Fibroblast of skin of right quadriceps (primary cell): ENCODE data around the gene FIZ1.

Source experiments
- DNase-seq: peaks from one replicate; pipeline ENCODE4 v3.0.0-alpha.2; 2013

The FIZ1 gene

DNA sequence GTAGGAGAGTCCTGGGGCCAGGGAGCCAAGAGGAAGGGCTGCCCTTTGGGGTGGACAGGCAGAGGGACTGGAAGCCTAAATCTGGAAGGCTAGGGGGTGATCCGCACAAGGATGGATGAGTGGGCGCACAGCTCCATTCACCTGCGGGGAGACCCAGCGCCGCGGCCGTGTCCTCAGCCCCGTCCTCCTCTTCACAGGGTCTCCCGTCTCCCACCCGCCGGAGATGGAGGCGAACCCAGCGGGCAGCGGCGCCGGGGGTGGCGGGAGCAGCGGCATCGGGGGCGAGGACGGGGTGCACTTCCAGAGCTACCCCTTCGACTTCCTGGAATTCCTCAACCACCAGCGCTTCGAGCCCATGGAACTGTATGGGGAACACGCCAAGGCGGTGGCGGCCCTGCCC is 14.1 kb upstream of the FIZ1 start:
- no peak for DNase-seq

DNA sequence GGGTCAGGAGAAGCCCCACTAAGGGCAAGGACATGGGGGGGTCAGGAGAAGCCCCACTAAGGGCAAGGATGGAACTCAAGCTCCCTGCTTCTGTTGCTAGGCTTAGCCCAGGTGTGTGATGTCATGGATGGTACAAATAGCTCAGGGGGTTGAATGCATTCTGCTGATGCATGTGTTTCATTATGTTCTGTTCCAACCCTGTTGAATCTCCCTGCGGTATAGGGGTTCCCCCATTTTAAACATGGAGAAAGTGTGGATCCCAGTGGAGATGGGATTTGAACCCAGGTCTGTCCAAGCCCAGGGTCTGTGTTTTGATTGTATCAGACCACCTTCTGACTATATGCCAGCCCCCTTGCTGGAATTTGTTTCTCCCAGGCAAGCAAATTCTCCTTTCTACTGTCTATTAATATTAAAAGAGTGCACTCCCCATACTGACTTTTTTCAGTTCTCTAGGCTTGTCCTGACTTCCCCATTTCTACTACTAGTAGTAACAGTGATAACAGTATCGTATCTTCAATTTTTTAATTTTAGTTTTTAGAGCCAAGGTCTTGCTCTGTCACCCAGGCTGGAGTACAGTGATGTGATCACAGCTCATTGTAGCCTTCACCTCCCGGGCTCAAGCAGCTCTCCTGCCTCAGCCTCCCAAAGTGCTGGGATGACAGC is 12.8 kb upstream of the FIZ1 start:
- no peak for DNase-seq

DNA sequence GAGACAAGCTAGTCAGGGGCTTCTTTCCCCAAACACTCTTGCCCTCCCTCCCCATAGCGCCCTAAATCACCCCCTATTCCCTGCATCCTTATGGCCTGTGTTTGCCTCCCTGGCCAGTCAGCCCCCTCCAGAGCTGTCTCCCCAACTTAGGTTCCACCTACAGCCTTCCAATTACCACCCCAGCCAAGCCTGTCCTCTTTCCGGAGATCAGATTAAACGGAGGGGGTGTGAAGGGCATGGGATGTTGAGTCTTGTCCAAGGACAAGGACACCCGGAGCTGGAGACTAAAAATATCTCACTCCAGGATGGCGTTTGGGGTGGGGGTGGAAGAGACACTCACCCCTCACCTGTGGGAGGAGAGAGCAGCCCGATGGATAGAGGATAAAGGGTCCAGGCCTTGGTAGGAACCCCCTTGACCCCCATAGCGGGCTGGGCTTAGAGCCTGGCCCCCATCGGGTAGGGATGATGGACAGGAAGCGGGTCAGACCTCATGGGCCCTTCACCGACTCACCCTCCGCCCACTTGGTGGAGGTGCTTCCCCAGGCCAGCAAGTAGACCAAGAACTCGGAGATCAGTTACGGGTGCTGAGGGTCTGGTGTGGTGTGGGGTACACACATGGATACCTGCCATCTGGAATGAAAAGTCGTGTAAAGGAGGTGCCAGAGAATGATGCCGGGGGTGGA is 12.1 kb upstream of the FIZ1 start:
- DNase-seq, result no peak

DNA sequence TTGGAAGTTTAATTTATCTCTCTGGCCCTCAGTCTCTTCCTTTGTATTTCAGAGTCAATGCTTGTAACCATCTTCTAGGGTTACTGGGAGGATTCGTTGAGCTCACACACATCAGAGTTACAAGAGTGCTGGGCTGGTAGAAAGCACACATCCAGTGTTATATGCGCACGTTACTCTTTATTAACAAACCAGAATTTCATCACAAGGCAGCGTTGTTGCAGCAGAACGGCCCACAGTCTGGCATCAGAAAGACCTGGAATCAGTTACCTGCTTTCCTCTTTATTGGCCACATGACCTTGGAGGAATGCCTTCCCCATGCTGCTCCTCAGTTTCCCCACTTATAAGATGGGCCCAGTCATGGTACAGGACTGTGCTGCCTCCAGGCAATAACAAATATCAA is 10.0 kb upstream of the FIZ1 start:
- no peak for DNase-seq

DNA sequence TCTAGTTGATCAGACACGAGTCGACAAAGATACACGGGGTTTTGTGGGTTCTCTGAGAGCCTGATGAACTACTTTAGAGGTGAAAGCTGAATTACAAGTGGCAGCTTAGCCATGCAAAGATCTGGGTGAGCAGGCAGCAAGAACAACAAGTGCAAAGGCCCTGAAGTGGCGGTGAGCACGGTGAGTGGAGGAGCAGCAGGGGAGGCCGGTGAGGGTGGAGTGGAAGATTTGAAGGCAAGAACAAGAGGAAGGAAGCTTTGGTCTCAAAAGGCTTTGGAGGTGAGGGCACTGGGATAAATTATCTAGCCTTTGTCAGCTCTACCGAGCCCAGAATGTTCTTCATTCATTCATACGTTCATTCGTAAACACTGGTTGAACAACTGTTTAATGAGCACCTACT is 7.5 kb upstream of the FIZ1 start:
- DNase-seq, result no peak

DNA sequence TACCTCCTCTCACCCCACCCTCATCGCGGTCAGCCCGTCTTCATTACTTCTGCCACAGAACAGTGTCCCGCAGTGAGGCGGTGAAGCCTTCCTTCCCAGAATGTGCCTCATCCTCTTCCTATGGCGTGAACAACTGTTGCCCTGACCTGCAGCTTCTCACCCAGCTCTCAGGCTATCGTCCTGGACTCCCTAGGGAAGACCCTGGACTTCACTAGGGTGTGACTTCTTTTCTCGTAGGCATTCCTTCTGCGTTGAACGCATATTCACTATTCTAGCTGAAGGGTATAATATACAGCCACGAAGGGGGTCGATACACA is 7.1 kb upstream of the FIZ1 start:
- no peak for DNase-seq

DNA sequence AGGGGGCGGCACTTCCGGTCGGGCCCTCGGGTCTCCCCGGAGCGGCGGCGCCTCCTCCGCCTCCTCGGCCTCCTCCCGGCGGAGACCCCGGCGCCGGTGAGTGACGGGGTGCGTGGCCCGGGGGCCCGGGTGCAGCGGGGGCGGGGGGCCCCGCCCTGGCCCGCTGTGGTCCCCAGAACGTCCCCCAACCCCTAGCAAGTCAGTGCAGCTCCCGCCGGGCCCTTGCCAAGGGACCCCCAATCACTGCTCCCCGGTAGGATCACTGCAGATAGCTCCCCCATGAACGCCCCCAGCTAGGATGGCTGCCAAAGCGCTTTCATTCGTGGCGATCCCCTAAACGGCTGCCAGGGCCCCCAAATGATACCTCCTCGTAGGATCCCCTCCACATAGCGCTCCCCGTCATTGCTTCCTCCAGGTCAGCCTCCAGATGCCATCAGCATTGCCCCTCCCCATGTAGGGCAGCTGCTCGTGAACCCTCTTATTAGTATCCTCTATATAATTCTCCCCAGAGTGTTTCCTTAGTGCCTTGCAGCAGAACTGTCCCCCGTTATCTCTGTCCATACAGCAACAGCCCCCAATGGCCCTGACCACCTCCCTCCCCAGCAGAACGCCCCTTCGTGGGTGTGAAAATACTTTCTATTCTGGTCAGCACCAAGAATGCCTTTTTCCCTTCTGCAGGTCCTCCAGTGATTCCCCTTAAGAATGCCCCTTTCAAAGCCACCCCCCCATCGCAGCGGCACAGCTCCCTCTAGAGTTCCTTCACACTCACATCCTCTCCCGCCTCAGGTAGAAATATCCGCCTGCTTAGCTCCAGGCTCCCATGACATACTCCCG is 6.5 kb upstream of the FIZ1 start, which contains the start of gene ZNF865:
Gene ZNF865, plus strand, starts transcription at position 11 of the 834 bp plus-strand sequence. CDS start 7,972 bp downstream, outside the sequence.
- DNase-seq, result peak; percentile 83

DNA sequence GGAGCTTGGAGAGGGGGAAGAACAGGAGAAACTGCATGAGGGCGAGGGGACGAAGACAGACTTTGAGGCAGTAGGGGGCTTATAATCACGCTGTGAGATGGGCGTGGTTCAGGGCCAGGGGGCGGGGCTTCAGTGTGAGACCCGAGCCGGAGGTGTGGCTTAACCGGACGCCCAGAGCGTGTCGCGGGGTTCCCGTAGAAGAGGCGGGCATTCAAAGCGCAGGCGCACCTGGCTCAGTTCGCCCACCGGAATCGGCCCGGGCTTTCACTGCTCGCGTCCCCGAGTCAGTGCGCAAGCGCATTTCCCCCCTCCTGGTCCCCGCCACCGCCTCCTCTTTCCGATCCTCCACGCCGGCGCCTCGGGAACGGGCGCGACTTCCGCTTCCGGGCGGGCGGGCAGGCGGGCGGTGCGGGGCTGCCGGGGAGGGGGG is 5.9 kb upstream of the FIZ1 start:
- DNase-seq, result peak; percentile 98

DNA sequence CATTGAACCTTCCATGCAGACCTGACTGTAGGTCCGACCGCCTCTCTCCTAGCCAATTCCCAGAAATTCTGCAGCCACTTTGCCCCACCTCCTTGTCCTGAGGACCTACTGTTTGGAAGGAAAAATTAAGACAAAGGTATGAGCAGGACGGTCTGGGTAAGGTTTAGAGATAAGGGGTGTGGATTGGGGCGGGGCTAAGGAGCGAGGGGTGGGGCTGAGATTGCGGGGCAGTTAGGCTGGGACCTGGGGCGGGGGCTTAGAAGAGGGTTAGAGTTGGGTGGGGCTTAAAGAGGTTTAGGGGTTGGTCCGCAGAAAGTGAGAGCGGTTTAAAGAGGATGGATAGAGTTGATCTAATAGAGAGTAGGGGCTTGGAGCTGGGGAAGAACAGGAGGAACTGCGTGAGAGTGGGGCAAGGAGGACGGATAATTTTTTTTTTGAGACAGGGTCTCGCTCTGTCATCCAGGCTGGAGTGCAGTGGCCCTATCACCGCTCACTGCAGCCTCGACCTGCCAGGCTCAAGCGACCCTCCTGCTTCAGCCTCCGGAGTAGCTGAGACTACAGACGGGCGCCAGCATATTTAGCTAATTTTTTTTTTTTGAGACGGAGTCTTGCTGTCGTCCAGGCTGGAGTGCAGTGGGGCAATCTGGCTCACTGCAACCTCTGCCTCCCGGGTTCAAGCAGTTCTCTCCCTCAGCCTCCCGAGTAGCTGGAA is 4.4 kb upstream of the FIZ1 start:
- no peak for DNase-seq

DNA sequence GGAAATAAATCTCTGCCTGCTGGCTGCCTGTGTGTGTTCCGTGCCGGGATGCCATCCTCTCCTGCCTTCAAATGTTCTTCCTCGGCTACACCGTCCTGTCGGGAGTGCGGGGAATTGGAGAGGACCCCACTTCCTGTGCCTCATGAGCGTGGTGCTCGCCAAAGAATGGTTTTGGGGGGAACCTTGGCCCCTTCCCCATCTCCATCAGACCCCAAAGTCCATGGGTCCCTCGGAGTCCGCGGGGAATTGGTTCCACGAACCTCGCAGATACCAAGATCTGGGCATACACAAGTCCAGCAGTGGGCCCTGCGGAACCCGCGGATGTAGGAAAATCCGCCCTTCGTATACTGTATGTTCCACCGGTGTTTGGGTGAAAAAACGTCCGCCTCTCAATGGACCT is 3.8 kb upstream of the FIZ1 start:
- no peak for DNase-seq

DNA sequence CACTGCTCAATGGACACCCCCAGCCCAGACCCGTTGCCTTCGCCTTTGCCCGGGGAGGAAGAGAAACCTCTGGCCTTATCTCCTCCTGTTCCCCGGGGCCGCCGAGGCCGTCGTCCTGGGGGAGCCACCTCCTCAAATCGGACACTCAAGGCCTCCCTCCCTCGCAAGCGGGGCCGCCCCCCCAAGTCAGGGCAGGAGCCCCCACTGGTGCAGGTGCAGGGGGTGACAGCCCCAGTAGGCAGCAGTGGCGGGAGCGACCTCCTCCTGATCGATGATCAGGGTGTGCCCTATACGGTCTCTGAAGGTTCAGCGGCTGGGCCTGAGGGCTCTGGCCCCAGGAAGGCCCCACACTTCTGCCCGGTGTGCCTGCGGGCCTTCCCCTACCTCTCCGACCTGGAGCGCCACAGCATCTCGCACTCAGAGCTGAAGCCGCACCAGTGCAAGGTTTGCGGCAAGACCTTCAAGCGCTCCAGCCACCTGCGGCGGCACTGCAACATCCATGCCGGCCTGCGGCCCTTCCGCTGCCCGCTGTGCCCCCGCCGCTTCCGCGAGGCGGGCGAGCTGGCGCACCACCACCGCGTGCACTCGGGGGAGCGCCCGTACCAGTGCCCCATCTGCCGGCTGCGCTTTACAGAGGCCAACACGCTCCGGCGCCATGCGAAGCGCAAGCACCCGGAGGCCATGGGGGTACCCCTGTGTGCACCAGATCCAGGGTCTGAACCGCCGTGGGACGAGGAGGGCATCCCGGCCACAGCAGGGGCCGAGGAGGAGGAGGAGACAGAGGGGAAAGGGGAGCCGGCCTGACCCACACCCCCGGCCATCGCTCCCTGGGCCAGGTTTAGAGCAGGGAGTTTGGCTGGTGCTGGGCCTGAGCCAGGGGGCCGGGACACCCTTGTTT is 3.0 kb upstream of the FIZ1 start:
- no peak for DNase-seq

DNA sequence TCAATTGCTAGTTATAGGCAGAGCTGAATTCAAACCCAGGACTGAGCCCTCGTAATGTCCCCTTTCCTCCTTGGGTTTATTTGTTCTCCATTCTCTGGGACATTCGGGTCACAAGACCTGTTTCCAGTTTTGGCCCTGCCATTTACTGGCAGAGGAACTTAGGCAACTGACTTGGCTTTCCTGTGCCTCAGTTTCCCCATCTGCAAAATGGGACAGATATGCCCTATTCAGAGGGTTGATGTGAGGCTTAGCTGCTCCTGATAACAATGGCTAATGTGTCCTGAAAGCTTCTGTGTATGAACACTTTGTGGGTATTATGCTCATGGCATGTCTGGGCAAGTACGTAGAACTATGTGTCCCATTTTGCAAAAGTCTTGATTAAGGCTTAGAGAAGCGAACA is 1.8 kb upstream of the FIZ1 start:
- DNase-seq, result no peak

DNA sequence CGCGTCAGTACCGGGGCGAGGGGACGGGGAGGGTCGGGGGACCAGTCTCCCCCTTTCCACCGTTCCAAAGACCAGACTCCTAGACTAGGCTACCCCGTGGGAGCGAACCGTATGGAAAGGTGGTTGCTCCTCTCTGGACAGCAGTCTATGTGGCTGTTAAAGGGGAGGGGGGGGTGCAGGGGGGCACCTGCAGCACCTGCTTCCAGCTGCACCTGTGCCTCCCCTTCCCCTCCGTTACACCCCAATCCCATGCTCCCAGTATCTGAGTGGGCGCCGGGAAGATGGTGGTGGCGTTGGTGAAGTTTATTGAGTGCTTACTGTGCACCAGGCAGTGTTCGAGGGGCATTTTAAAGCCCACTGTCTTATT is 1.3 kb upstream of the FIZ1 start:
- no peak for DNase-seq

DNA sequence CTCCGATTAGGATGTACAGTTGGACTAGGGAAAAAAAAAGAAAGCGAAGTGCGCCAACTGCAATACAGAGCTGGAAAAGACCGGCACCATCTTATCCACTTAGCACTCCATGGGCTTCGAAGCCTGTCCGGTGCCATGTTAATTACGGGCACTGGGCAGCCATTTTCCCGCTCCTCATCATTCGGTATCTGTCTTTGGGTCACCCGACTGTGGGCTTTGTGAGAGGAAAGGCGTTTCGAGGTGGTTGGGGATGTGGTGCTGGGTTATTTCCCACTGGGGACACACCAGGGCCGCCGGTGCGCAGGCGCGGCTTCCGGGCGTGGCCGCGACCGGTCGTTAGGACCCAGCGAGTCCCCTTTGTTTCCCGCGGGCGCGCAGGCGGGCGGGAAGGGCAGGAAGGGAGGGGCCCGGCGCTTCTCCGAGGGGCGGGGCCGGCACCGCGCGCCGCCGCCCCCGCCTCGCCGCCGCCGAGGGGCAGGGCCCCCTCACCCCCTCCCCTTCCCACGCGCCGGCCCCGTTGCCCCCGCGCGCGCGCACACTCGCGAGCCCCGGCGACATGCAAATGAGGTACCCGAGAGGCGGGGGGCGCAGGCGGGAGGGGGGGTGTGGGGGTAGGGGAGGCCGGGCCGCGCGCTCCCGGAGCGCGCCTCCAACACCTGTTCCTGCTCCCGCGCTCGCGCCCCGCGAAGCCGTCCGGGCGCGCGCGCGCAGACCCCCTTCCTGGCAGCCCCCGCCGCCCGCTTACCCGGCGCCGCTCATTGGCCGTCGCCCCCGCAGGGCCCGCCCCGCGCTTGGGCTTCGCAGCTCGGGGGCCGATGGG is 735 bp upstream of the FIZ1 start, which contains the start of gene ZNF524:
Gene ZNF524, plus strand, starts transcription at position 447 of the 820 bp plus-strand sequence. CDS start 1,825 bp downstream, outside the sequence.
- peak; percentile 90 for DNase-seq

DNA sequence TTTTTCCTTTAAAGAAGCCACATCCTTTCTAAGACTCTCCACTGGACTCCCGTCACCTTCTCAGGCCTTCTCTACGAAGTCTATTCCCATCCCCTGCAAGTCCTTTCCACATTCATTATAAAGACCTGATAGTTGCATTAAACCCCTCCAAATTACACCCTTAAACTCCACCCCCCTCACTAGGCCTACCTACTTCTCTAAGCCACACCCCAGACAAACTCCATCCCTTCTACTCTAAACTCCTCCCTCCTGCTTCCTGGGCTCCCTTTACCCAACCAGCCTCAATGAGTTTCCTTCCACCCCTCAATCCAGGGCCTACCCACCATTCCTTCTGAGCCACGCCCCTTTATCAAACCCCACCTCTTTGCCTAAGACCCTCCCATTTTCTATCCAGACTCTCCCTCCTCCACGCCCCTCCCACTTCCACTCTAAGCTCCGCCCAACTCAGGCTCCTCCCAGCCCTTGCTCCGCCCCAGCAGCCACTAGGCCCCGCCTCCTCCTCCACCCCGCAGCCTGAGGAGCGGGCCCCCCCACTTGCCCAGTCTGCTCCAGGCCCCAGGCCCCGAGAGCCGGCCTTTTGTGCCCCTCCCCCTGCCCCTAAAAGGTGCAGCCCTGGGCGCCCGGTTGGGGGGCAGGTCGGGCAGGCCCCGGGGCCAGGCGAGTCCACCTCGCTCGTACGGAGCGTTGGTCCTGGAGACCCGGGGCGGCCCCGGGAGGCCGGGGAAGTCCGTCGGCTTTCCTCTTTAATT is 424 bp downstream of the FIZ1 start:
- peak; percentile 96 for DNase-seq

DNA sequence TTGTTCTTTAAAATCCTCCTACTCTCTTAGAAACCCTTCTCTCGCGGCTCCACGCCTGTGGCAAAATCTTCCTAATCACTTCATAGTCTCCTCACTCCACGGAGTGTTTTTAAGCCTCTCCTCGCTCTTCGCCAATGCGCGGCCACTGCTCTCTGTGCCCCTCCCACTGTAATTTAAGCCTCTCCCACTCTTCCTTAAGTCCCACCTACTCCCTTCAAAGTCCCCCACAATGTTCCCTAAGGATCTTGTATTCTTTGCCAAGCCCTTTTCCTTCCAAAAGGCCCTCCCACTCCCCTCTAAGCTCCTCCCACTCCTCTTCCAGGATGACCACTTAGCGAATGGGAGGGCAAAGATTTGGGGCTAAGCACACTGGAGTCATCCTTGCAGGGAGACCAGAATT is 1.3 kb downstream of the FIZ1 start:
- DNase-seq, result no peak

DNA sequence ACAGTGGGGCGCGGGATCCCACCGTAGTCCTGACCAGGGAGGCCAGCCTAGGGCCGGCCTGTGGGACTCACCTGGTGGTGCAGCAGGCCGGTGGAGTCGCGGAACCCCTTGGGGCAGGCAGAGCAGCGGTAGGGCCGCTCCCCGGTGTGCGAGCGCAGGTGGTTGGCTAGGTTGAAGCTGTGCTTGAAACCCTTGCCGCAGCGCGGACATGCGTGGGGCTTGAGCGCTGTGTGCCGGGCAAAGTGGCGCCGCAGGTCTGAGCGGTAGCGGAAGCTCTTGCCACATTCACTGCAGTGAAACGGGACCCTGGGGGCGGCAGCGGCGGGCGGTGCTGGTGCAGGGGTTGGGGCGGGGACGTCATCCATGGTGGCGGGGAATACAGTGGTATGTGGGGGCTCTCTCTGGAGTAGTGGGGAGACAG is 1.8 kb downstream of the FIZ1 start:
- no peak for DNase-seq

DNA sequence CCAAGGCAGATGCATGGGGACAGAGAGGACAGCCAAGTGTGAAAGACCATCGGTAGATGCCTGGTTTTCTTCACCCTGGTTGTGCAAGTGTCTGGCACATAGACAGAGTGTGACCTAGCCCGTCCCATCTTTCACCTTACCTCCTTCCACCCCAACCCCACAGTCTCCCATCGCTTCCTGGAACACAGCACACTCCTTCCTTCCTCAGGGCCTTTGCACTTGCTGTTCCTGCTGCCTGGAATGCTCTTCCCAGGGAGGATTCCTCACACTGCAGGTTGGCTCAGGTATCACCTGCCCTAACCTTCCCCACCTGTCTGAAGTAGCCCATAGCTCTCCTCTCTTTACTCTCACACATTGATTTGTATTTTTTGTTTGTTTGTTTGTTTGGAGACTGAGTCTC is 3.0 kb downstream of the FIZ1 start:
- DNase-seq, result no peak

DNA sequence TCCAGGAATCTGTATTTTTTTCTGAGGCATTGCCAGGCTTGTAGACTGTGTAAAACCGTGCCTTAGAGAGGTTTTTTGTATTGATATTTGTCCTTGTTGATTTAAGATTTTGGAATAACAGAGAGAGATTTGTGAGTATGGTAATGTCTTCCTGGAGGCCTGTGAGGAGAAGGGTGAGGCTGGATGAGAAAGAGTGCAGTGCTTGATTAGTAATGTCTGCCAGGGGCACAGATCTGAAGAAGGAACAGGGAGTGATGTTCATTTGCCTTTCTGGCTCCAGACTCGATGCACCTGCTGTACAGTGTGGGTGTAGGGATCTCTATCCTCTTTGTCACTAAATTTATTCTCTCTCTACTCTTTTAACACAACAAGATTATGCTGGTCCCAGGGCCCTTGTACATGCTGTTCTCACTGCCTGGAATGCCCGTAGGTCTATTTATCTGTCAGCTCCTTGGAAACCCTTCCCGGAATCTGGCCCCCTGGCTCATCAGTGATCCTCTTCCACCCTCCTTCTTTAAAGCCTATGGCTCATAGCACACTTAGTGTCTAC is 4.2 kb downstream of the FIZ1 start:
- DNase-seq, result no peak

DNA sequence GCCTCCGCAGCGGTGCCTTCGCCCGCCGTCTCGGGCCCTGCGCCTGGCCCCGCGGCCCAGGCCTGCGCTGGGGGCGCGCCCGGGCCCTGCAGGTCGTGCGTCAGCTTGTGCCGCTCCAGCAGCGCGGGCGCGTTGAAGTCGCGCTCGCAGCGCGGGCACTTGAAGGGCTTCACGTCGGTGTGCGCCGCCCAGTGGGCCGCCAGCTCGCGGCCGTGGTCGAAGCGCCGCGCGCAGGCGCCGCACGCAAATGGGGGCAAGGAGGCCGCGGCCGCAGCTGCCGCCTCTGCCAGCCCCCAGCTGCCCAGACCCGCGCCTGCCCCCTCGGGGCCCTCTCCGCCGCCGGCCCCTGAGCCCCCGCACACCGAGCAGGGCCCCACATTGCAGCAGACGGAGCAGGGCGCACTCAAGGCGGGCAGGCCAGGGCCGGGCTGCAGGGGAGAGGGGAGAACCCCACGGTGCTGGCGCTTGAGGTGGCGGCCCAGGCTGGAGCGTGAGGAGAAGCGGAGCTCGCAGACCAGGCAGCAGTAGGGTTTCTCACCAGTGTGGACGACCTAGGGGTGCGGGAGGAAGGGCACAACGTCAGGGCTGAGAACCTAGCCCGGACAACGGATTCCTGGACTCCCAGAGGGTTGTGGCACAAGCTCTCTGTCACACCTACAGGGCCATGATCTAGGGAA is 6.1 kb downstream of the FIZ1 start:
- no peak for DNase-seq
